Activated CD4-positive, alpha-beta T cell treated with anti-CD3 and anti-CD28 coated beads, Interleukin-10, Interleukin-2, amounts not matched to agents 100 ng/mL and 50 ng/mL, durations not matched to agents 16 hours and 8 hours (primary cell): ENCODE results near the gene DNAAF2.

ENCODE experiments used
- DNase-seq: peaks from one replicate; pipeline ENCODE4 v3.0.0-alpha.2; 2020

The DNAAF2 gene

DNA sequence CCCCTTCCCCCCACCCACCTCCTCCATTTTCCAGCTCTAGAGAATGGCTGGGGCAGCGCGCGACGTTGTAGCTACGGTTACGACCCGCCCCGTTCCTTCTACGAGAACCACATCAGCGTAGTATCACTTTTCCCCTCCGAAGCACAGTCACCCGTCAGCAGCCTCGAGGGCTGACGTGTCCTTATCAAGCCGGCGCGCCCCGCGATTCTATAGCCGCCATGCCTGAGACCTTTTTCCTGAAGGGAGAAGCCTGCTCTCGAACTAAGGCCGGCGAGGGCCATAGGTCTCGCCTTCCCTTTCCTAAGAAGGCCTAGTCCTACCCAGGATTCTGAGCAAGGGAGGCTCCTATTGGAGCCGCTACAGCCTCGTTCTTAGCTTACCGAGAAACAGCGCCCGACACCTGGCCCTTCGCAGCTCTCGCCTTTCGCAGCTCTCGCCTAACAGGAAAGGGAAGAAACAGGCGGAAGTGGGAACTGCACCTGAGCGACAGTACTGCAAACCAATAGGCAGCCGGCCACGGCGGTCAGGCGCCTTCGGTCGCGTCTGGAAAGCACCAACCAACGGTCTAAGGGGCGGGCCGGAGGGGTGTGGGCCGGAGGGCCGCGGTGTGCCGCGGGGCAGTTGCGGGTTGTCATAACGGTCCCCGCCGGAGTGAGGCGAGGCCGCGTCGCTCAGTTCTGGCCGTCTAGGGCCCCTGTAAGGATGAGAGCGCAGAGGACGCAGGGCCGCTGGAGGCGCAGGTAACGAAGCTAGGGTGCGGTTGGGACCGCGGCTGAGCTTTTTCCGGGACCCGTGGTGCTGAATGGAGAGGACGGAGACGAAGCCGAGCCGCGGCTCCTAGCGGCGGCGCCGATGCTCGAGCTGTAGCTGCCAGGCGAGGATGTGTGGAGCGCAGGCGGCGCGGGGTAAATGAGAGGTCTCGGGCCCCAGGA is 14.6 kb downstream of the DNAAF2 start, which contains the start of the genes MGAT2 and RPL36AL:
Gene MGAT2 (plus strand): TSS at position 618 of the 932 bp plus-strand sequence. CDS start 470 bp downstream, outside the sequence.
Gene RPL36AL (minus strand): TSS at position 445 of the 932 bp plus-strand sequence. CDS start 1,522 bp downstream, outside the sequence.
- DNase-seq: peak; percentile 99

DNA sequence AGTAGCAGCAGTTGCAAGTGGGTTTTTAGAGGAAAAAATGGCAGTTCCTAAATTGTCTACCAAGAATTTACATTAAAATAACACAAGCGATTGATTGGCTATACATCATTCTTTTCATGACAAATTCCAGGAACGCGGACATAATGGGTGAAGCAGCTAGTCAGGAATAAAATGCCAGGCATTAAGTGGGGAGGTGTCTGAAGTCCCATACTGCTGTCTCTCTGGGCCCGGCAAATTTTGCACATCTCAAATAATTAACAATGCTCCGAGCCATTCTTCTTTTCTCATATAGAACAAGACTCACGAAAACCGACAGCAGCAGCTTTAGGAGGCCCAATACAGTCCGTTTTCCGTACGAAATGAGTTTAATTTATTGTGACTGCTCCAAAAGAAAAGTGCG is 15.3 kb downstream of the DNAAF2 start:
- no peak for DNase-seq

DNA sequence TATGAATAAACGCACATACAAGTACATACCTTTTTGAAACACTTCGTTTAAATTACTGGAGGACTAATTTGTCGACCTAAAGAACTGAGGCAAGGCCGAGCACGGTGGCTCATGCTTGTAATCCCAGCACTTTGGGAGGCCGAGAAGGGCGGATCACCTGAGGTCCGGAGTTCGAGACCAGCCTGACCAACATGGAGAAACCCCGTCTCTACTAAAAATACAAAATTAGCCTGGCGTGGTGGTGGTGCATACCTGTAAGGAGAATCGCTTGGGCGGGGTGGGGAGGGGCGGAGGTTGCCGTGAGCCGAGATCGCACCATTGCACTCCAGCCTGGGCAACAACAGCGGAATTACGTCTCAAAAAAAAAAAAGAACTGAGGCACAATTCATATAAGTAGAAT is 15.8 kb downstream of the DNAAF2 start:
- peak; percentile 40 for DNase-seq

DNA sequence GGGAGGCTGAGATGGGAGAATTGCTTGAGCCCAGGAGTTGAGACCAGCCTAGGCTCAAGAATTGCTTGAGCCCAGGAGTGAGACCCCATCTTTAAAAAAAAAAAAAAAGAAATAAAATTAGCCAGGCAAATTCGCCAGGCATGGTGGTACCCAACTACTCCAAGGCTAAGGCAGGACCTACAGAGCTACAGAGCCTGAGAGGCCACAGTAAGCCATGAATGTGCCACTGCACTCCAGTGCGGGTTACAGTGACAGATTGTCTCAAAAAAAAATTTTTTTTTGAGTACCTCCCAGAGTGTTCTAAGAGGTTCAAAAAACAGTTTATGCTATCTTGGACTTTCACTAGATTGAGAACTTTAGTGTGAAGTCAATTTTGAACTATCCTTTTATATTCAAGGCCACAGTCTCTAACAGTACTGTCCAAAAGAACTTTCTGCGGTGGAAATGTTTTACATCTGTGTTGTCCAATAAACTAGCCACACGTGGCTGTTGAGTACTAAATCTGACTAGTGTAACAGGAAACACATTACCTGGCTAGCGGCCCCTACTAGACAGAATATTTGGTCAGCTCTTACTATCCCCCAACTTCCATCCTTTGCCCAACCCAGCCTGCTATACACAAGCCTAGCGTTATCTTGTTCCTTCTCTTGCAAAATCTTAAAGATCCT is 17.1 kb downstream of the DNAAF2 start:
- DNase-seq: no peak

DNA sequence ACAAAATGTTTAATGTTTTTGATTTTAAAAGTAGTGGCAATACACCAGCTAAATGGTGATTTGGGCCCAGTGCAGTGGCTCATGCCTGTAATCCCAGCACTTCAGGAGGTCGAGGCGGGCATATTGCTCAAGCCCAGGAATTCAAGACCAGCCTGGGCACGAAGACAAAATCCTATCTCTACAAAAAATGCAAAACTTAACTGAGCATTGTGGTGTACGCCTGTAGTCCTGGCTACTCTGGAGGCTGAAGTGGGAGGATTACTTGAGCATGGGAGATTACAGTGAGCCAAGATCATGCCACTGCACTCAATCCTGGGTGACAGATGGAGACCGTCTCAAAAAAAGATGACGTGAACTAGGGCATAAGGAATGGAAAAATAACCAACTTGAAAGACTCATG is 19.3 kb downstream of the DNAAF2 start:
- DNase-seq: no peak

DNA sequence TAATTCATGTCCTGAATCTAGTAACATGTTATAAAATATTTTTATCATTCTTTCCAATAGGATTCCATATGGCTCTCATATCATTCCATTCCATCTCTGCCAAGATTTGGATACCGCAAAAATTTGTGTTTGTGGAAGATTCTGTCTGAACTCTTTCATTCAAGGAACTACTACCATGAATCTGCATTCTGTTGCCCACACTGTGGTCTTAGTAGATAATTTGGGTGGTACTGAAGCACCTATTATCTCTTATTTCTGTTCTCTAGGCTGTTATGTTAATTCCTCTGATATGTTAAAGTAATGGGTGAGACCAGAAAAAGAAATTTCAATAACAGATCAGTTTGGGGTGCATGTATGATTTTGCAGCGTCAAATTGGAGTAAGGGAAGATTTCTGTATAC is 20.8 kb downstream of the DNAAF2 start:
- DNase-seq: no peak

DNA sequence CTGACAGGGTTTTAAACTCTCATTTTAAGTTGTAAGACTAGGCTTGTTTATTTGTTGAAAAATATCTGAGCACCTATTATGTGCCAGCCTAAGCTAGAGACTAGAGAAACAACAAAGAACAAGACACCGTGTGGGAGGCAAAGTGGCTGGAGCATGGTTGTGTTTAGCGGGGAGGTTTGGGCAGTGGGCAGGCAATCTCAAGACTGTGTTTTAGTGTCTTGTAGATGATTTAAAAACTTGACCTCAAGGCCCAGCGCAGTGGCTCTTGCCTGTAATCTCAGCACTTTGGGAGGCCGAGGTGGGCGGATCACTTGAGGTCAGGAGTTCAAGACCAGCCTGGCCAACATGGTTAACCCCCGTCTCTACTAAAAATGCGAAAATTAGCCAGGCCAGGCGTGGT is 22.4 kb downstream of the DNAAF2 start:
- DNase-seq: no peak

DNA sequence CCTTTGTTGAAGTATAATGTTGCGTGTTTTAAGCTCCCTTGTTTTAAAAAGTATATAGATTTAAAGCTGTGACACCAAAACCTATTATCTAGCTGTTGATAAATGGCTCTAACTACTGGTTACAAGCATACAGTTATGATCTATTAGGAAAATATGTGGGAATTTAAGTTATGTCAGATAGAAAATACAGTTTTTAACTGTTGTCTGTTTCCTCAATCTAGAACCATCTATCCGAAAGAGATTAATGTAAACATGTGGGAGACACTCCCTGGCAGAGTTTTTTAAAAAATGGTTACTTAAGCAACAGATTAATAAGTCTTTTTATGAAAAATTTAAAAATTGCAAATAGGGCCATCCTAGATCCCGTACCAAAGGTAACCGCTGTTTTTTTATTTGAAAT is 22.8 kb downstream of the DNAAF2 start:
- no peak for DNase-seq

DNA sequence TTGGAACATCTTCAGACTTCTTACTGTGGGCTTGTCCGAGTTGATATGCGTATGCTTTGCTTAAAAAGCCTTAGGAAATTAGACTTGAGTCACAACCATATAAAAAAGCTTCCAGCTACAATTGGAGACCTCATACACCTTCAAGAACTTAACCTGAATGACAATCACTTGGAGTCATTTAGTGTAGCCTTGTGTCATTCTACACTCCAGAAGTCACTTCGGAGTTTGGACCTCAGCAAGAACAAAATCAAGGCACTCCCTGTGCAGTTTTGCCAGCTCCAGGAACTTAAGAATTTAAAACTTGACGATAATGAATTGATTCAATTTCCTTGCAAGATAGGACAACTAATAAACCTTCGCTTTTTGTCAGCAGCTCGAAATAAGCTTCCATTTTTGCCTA is 27.5 kb downstream of the DNAAF2 start:
- no peak for DNase-seq

DNA sequence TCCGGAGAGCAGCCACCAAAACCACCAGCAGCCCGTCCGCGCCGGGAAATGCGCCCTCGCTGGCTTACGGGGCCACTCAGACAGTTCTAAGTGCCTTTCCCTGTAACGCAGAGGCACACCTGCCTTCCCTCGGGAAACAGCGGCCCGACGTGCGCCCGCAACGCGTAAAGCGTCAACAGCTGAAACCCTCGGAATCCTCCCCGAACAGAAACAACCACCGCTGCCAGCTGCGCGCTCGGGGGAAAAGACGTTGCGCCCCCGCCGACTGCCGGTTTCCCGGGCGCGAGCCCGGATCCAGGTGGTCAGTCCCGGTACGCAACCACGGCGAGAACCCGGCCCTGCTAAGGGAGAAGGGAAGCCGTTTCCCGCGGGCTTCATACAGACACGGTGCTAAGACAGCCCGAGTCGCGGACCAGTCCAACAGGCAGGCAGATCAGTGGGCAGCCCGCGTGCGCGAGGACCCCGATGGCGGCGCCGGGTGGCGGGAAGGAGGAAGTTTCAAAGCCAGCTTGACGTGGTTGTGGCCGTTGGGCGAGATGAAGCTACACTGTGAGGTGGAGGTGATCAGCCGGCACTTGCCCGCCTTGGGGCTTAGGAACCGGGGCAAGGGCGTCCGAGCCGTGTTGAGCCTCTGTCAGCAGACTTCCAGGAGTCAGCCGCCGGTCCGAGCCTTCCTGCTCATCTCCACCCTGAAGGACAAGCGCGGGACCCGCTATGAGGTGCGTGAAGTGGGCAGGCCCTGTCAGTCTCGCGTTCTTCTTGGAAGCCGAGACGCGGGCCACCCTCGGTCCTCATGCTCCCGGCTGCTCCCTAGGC is 36.4 kb downstream of the DNAAF2 start, which contains the start of gene LRR1:
Gene LRR1 (plus strand): TSS at position 456 of the 816 bp plus-strand sequence. CDS start 81 bp downstream, at position 537.
- peak; percentile 90 for DNase-seq

DNA sequence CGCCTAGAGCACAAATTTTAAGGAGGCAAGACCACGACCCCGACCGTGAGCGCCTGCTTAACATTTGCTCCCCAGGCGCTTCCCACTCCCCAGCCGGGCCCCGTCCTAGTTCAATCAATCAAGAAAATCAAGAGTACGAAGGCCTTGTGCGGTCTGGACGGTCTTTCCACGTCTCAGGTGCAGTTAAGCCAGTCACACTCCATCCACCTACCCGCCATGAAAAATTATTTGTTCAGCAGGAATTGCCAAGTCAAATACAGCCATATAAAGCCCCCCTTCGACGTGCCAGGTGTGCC is 36.9 kb downstream of the DNAAF2 start:
- no peak for DNase-seq

DNA sequence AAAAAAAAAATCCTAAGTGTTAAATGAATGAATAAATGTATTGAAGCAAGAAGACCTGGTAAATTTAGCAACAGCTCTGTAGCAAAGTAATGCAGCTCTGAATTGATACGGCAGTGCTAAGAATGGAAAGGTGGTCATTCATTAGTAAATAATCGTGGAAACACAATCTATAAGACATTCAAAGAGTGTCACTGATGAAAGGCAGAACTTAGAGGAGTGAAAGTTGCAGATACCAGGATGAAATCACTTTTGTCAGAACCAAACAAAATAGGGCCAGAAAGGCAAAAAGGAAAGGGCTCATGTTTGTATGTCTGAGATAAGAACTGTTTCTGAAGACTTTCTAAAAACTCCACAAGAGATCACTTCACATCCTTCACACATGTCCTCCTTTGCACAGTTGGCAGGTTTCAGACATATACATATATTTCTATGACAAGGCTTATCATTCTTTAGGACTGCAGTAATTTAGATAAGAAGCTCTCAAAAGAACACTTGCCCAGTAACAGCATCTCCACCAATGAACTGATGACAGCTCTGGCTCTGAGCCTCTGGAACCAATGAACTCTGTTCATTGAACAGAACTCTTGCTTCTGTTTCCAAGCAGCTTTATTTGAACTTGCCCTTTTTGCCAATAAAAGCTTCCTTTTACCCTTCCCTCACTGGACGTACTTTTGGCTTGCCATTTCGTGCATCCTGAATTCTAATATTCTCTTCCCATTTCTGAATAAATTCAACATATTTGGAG is 40.5 kb downstream of the DNAAF2 start:
- no peak for DNase-seq

DNA sequence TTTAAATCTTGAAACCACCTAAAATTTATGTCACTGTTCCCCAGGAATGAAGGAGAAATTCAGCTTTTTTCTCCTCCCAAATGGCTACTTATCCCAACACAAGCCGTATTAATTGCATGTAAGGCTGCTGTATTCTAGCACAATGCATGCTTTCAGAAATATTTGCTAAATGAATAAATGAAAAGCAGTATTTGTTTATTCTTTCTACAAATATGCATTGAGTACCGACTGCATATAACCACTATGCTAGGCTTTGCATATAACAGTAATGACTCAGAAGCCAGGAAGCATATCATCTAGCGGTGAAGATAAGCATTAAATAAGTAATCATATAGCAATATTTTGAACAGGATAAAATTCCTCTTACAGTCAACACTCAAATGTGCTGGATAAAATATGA is 42.0 kb downstream of the DNAAF2 start:
- DNase-seq: no peak

DNA sequence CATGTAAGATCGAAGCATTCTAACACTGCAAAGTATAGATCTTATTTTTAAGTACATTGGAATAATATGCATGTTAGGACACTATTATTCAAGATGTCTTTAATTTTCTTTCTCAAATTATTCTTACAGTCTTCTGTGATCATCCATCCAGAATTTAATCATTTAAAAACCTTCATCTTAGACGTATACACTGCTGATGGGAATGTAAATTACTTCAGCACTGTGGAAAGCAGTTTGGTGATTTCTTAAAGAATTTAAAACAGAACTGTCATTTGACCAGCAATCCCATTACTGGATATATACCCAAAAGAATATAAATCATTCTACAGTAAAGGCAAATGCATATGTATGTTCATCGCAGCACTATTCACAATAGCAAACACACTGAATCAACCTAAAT is 45.7 kb downstream of the DNAAF2 start:
- DNase-seq: no peak

DNA sequence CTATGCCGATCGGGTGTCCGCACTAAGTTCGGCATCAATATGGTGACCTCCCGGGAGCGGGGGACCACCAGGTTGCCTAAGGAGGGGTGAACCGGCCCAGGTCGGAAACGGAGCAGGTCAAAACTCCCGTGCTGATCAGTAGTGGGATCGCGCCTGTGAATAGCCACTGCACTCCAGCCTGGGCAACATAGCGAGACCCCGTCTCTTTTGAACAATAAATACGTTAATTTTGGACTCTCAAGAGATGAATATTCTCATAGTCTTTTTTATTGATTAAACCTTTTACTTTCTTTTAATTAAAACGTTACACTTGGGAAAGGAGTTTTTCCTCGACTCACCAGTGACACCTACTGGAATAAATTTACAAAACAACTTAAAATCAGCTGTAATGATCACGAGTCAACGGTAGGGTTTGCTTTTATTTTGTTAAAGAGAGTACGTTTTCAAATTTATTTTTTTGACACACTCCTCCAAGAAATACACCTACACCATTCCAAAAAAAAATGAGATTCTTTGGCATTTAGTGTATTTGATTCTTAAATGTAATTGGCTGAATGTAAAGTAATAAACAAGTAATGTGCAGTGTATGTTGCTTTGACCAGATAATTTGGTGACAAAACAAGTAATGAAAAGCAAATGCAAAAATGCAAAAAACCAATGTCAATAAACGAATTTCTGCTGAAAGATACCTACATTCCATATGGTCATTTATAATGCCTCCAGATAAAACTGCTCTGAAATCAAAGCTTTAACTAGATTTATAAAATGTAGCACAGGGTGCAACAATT is 48.2 kb downstream of the DNAAF2 start:
- DNase-seq: peak; percentile 78

DNA sequence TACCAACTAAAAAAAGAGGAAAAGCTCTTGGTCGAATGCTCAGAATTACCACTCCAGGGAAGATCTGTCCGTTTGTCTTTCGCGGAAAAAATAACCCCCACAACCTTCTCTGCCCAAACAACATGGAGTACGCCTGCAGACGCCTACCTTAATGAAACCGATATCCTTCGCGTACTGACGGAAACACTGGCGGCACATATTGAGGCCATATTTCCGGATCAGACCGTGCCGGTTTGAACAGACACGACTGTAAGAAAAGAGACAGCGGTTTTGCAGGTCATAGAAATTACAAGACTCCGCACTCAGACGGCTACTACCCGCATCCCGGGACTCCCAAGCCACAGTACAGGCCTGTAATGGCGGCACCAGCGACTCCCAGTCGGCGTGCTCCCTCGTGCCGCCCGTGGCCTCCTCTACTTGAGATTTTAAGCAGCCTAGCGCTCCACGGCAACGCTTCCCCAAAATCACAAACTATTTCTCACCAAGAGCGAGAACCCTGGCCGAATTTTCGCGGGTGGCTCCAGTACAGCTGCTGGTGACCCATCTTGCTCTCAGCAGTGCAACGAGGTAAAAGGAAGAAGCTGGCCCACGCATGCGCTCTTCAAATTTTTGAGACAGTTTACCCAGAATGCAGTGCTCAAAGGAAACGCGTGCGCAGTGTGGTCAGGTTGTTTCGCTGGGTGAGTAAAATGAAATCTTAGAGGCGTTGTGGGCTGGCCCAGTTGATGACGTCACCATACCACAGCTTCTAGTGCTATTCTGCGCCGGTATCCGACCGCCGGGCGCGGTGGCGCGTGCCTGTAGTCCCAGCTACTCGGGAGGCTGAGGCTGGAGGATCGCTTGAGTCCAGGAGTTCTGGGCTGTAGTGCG is 49.0 kb downstream of the DNAAF2 start, which contains the start of gene RPS29:
Gene RPS29 (minus strand): TSS at position 578 of the 870 bp plus-strand sequence. CDS start 34 bp downstream, at position 544.
- peak; percentile 99 for DNase-seq

DNA sequence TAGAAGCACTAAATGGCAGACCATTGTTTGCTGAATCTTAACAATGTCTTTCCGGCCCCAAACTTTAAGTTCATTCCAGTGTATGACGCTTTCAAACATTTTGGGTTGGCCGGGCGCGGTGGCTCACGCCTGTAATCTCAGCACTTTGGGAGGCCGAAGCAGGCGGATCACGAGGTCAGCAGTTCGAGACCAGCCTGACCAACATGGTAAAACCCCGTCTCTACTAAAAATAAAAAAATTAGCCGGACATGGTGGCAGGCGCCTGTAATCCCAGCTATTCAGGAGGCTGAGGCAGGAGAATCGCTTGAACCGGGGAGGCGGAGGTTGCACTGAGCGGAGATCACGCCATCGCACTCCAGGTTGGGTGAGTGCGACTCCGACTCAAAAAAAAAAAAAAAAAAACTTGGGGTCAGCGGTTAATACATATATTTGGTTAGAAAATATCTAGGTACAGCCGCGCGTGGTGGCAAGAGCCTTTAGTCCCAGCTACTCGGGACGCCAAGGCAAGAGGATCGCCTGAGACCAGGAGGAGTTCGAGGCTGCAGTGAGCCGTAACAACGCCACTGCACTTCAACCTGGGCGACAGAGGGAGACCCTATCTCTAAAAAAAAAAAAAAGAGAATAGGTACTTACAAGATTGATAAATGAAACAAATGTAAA is 49.9 kb downstream of the DNAAF2 start:
- peak; percentile 59 for DNase-seq

DNA sequence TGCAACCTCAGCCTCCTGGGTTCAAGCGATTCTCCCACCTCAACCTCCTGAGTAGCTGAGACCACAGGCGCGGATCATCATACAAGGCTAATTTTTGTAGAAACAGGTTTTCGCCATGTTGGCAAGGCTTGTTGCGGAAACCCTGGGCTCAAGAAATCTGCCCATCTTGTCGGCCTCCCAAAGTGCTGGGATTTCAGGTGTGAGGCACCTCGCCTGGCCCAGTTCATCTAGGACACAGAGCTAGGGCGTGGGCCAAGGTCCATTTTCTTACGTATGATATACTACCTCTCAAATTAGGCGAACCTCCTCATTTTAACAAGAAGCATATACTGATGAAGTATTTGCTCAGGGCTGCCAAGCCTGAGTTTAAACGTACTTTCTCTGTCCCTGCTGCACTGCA is 51.0 kb downstream of the DNAAF2 start:
- peak; percentile 16 for DNase-seq

DNA sequence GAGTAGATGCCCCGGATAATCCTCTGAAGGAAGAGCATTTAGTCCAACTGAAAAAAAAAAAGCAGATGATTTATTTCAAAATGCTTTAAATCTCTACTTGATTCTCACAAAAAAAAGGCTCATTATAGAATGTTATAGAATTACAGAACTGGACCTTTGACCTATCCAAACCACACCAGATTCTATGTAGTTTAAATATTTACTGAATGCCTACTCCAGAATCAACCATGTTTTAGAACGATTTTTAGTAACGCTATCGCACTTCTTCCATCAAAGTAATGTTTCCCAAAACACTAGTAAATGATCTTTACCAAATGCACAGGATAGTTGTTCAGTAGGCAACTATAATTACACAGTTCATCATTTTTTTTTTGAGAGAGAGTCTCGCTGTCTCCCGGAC is 51.4 kb downstream of the DNAAF2 start:
- no peak for DNase-seq
